Liver (tissue), 3 donors: ENCODE measurements around the gene NR0B1.

Experiments
- FOXA1 ChIP-seq: IDR thresholded peaks from 2 replicates; pipeline ENCODE4 v1.6.1; 2016; ENCODE audit warnings: antibody characterized with exemption
- REST ChIP-seq: IDR thresholded peaks from 2 replicates; pipeline ENCODE4 v1.6.1; 2016; ENCODE audit warnings: antibody characterized with exemption, mild to moderate bottlenecking
- RXRA ChIP-seq, 2 donors: IDR thresholded peaks; 2 replicates each; pipeline ENCODE4 v1.6.1; 2017 to 2018; ENCODE audit warnings: antibody characterized with exemption in 2 of 2, mild to moderate bottlenecking in 1 of 2
- SP1 ChIP-seq: IDR thresholded peaks from 2 replicates; pipeline ENCODE4 v1.6.1; 2018; ENCODE audit warnings: antibody characterized with exemption, mild to moderate bottlenecking
- ZBTB33 ChIP-seq: IDR thresholded peaks from 2 replicates; pipeline ENCODE4 v1.6.1; 2016; ENCODE audit warnings: antibody characterized with exemption
- TF ChIP-seq, protein P1 (sequence below): fragments of 150-350 bp; IDR thresholded peaks from 2 replicates; pipeline ENCODE4 v1.5.1; 2017; ENCODE audit warnings: improper control_type of control experiment, low read depth, low read length; ENCODE audit not compliant: missing input control
- donor health status: healthy.
- donor health status: healthy.

DNA sequence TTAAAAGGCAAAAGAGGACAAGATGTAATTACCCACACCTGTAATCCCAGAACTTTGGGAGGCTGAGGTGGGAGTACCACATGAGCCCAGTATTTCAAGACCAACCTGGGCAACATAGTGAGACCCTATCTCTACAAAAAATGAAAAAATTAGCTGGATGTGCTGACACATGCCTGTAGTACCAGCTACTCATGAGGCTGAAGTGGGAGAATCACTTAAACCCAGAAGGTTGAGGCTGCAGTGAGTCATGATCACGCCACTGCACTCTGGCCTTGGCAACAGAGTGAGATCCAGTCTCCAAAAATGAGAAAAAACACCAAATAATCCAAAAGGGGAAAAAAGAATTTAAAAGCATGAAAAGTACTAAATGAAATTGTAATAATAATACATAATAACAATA, 30.8 kb downstream of the NR0B1 start:
- TF ChIP-seq, protein P1, sequence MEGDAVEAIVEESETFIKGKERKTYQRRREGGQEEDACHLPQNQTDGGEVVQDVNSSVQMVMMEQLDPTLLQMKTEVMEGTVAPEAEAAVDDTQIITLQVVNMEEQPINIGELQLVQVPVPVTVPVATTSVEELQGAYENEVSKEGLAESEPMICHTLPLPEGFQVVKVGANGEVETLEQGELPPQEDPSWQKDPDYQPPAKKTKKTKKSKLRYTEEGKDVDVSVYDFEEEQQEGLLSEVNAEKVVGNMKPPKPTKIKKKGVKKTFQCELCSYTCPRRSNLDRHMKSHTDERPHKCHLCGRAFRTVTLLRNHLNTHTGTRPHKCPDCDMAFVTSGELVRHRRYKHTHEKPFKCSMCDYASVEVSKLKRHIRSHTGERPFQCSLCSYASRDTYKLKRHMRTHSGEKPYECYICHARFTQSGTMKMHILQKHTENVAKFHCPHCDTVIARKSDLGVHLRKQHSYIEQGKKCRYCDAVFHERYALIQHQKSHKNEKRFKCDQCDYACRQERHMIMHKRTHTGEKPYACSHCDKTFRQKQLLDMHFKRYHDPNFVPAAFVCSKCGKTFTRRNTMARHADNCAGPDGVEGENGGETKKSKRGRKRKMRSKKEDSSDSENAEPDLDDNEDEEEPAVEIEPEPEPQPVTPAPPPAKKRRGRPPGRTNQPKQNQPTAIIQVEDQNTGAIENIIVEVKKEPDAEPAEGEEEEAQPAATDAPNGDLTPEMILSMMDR: no peak
- TF ChIP-seq FOXA1 (no peak), SP1 (no peak), REST (no peak), ZBTB33 (no peak), RXRA (IDR thresholded peaks at IDR 0.05) (no peak)
